Neural cell (in vitro differentiated cells): Measurements from ENCODE around the gene UNC13B. TPM values are rescaled to one million over a fixed set of nuclear protein-coding genes. Genes with fewer than 3 reads are reported as not detected.

Experiments
- H2AFZ ChIP-seq: fragments of 200-600, 300-800 bp; sonication (generic), shearing (Covaris generic); 2 replicates; pipeline ENCODE4 v1.6.0; 2014; ENCODE audit warnings: low read depth, mild to moderate bottlenecking, antibody characterized with exemption, low read length, moderate library complexity
- H3F3A ChIP-seq: fragments of 200-600 bp; shearing (Covaris generic); 2 replicates; pipeline ENCODE4 v1.6.1; 2016; ENCODE audit warnings: mild to moderate bottlenecking, moderate library complexity, mixed read lengths, antibody characterized with exemption, low read length; ENCODE audit not compliant: insufficient read depth, poor library complexity, severe bottlenecking
- H3K27ac ChIP-seq: fragments of 200-600, 300-800 bp; sonication (generic), shearing (Covaris generic); 2 replicates; pipeline ENCODE4 v1.5.1; 2014; ENCODE audit warnings: mild to moderate bottlenecking, low read length, moderate library complexity
- H3K27me3 ChIP-seq: fragments of 300-800, 200-600 bp; sonication (generic), shearing (Covaris generic); 2 replicates; pipeline ENCODE4 v1.6.0; 2014; ENCODE audit warnings: mild to moderate bottlenecking, low read depth, low read length, moderate library complexity; ENCODE audit not compliant: insufficient read depth
- H3K36me3 ChIP-seq: fragments of 300-800, 200-600 bp; sonication (generic), shearing (Covaris generic); 2 replicates; pipeline ENCODE4 v1.5.1; 2014; ENCODE audit warnings: mild to moderate bottlenecking, antibody characterized with exemption, low read length, moderate library complexity; ENCODE audit not compliant: insufficient read depth
- H3K4me2 ChIP-seq: fragments of 300-800, 200-600 bp; sonication (generic), shearing (Covaris generic); 2 replicates; pipeline ENCODE4 v1.6.0; 2014; ENCODE audit warnings: mild to moderate bottlenecking, low read length
- H3K4me3 ChIP-seq: fragments of 300-800, 200-600 bp; sonication (generic), shearing (Covaris generic); 2 replicates; pipeline ENCODE4 v1.5.1; 2014; ENCODE audit warnings: mild to moderate bottlenecking, low read length, moderate library complexity
- H3K79me2 ChIP-seq: fragments of 200-600 bp; shearing (Covaris generic); replicated peaks from 2 replicates; pipeline ENCODE4 v1.6.0; 2014; ENCODE audit warnings: mild to moderate bottlenecking, low read length, moderate library complexity; ENCODE audit not compliant: insufficient read depth
- H3K9ac ChIP-seq: fragments of 300-800, 200-600 bp; sonication (generic), shearing (Covaris generic); 2 replicates; pipeline ENCODE4 v1.6.1; 2016; ENCODE audit warnings: mild to moderate bottlenecking, low read length, mixed read lengths
- H3K9me2 ChIP-seq: fragments of 200-600 bp; shearing (Covaris generic); 2 replicates; pipeline ENCODE4 v1.6.1; 2016; ENCODE audit warnings: mild to moderate bottlenecking, low read length, mixed read lengths; ENCODE audit not compliant: insufficient read depth
- H3K9me3 ChIP-seq: fragments of 200-600, 300-800 bp; sonication (generic), shearing (Covaris generic); 2 replicates; pipeline ENCODE4 v1.6.1; 2016; ENCODE audit warnings: mild to moderate bottlenecking, mixed run types, low read length, moderate library complexity, mixed read lengths
- H4K20me1 ChIP-seq: fragments of 200-600 bp; shearing (Covaris generic); 2 replicates; pipeline ENCODE4 v1.6.1; 2016; ENCODE audit warnings: mild to moderate bottlenecking, mixed run types; ENCODE audit not compliant: insufficient read depth
- CTCF ChIP-seq: fragments of 450-650 bp; IDR thresholded peaks from 2 replicates; pipeline ENCODE4 v1.5.1; 2014; ENCODE audit warnings: antibody characterized with exemption, mild to moderate bottlenecking, moderate library complexity; ENCODE audit not compliant: poor library complexity, severe bottlenecking
- EP300 ChIP-seq: fragments of 450-650 bp; conservative IDR thresholded peaks from 2 replicates; pipeline ENCODE4 v1.6.1; 2014; ENCODE audit warnings: antibody characterized with exemption, mild to moderate bottlenecking, moderate library complexity; ENCODE audit not compliant: poor library complexity, severe bottlenecking
- EZH2 ChIP-seq: fragments of 200-600, 300-800 bp; shearing (Covaris generic), sonication (generic); IDR thresholded peaks from 2 replicates; pipeline ENCODE4 v1.6.1; 2014; ENCODE audit warnings: antibody characterized with exemption, low read length, borderline replicate concordance, mild to moderate bottlenecking; ENCODE audit not compliant: insufficient read depth, poor library complexity, severe bottlenecking
- MXI1 ChIP-seq: fragments of 450-650 bp; conservative IDR thresholded peaks from 2 replicates; pipeline ENCODE4 v1.6.1; 2014; ENCODE audit warnings: antibody characterized with exemption, mild to moderate bottlenecking; ENCODE audit not compliant: poor library complexity, severe bottlenecking
- POLR2AphosphoS5 ChIP-seq: IDR thresholded peaks from 2 replicates; pipeline ENCODE4 v1.6.1; 2012
- RAD21 ChIP-seq: fragments of 450-650 bp; conservative IDR thresholded peaks from 2 replicates; pipeline ENCODE4 v1.6.1; 2014; ENCODE audit warnings: antibody characterized with exemption, mild to moderate bottlenecking, moderate library complexity
- SMC3 ChIP-seq: fragments of 450-650 bp; conservative IDR thresholded peaks from 2 replicates; pipeline ENCODE4 v1.6.1; 2014; ENCODE audit warnings: antibody characterized with exemption, mild to moderate bottlenecking, moderate library complexity; ENCODE audit not compliant: poor library complexity
- TAF1 ChIP-seq: IDR thresholded peaks from 2 replicates; pipeline ENCODE4 v1.6.1; 2012; ENCODE audit warnings: low read depth
- polyA plus RNA-seq: library from polyadenylated mRNA; depleted of rRNA; stranded (reverse); fragments of >200 nt; gene quantifications from 2 replicates; pipeline ENCODE4 v1.2.3, GENCODE V29; 2014
- TF ChIP-seq, protein P1 (sequence below): IDR thresholded peaks from 2 replicates; pipeline ENCODE4 v1.6.1; 2012; ENCODE audit warnings: borderline replicate concordance

The UNC13B gene
- polyA plus RNA-seq, 1 donor from 2014 or later = 37.2 TPM

GRCh38 chr9:35254984-35255857 is 93.4 kb downstream of the UNC13B start:
- Histone ChIP-seq H3K9me3 (no peaks in the 10 kb centered on the region), H3K4me3 (no peak overlapping the region), H3F3A (no peaks in the 10 kb centered on the region), H3K36me3 (no peaks in the 10 kb centered on the region), H3K27me3 (no peaks in the 10 kb centered on the region), H3K4me2 (no peak overlapping the region), H3K27ac (no peak overlapping the region), H3K79me2 (no peaks in the 10 kb centered on the region), H4K20me1 (no peaks in the 10 kb centered on the region), H2AFZ (no peak overlapping the region), H3K9me2 (no peaks in the 10 kb centered on the region), H3K9ac (no peak overlapping the region)
- TF ChIP-seq POLR2AphosphoS5 (no peak), EP300 (no peak), EZH2 (no peak), MXI1 (no peak), RAD21 (no peak), TAF1 (no peak), SMC3 (no peak), CTCF (no peak)
- TF ChIP-seq, protein P1, sequence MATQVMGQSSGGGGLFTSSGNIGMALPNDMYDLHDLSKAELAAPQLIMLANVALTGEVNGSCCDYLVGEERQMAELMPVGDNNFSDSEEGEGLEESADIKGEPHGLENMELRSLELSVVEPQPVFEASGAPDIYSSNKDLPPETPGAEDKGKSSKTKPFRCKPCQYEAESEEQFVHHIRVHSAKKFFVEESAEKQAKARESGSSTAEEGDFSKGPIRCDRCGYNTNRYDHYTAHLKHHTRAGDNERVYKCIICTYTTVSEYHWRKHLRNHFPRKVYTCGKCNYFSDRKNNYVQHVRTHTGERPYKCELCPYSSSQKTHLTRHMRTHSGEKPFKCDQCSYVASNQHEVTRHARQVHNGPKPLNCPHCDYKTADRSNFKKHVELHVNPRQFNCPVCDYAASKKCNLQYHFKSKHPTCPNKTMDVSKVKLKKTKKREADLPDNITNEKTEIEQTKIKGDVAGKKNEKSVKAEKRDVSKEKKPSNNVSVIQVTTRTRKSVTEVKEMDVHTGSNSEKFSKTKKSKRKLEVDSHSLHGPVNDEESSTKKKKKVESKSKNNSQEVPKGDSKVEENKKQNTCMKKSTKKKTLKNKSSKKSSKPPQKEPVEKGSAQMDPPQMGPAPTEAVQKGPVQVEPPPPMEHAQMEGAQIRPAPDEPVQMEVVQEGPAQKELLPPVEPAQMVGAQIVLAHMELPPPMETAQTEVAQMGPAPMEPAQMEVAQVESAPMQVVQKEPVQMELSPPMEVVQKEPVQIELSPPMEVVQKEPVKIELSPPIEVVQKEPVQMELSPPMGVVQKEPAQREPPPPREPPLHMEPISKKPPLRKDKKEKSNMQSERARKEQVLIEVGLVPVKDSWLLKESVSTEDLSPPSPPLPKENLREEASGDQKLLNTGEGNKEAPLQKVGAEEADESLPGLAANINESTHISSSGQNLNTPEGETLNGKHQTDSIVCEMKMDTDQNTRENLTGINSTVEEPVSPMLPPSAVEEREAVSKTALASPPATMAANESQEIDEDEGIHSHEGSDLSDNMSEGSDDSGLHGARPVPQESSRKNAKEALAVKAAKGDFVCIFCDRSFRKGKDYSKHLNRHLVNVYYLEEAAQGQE = no peak

- no peaks in the 10 kb centered on the region for H3K27me3 ChIP-seq
- TF ChIP-seq SMC3 (no peak), MXI1 (no peak), POLR2AphosphoS5 (no peak), EP300 (no peak), TAF1 (no peak), RAD21 (no peak), CTCF (no peak), EZH2 (no peak)
- TF ChIP-seq, protein P1 = no peak
Observed at GRCh38 chr9:35257986-35258659, 96.3 kb downstream of the UNC13B start.

More at GRCh38 chr9:35257986-35258659, 96.3 kb downstream of the UNC13B start:
- Histone ChIP-seq H3K9me3 (no peaks in the 10 kb centered on the region), H4K20me1 (no peaks in the 10 kb centered on the region), H3K9ac (no peak overlapping the region), H3K4me2 (no peak overlapping the region), H3K36me3 (no peaks in the 10 kb centered on the region), H3K27ac (no peak overlapping the region), H3K79me2 (no peaks in the 10 kb centered on the region), H2AFZ (no peak overlapping the region), H3K9me2 (no peaks in the 10 kb centered on the region), H3F3A (no peaks in the 10 kb centered on the region), H3K4me3 (no peak overlapping the region)
